GM23248 (cell line): Measurements from ENCODE around the gene SH3RF3. TPM values are rescaled to one million over a fixed set of nuclear protein-coding genes. Genes with fewer than 3 reads are reported as not detected.

ENCODE experiments used
- DNase-seq: peaks from one replicate; pipeline ENCODE4 v3.0.0-alpha.2; 2015
- H2AFZ ChIP-seq: fragments of 200-600 bp; sonication (generic); 2 replicates; pipeline ENCODE4 v1.6.1; 2016; ENCODE audit warnings: antibody characterized with exemption
- H3F3A ChIP-seq: fragments of 200-600 bp; sonication (generic); 2 replicates; pipeline ENCODE4 v1.6.1; 2016; ENCODE audit warnings: mild to moderate bottlenecking, antibody characterized with exemption, mixed run types; ENCODE audit not compliant: insufficient read depth
- H3K27ac ChIP-seq: fragments of 200-600 bp; sonication (generic); 2 replicates; pipeline ENCODE4 v1.5.1; 2016; ENCODE audit warnings: mild to moderate bottlenecking
- H3K27me3 ChIP-seq: fragments of 200-600 bp; sonication (generic); replicated peaks from 2 replicates; pipeline ENCODE4 v1.6.1; 2016; ENCODE audit warnings: mild to moderate bottlenecking; ENCODE audit not compliant: insufficient read depth
- H3K36me3 ChIP-seq: fragments of 200-600 bp; sonication (generic); 2 replicates; pipeline ENCODE4 v1.6.1; 2016; ENCODE audit warnings: low read depth, mild to moderate bottlenecking
- H3K4me1 ChIP-seq: fragments of 200-600 bp; sonication (generic); 2 replicates; pipeline ENCODE4 v1.6.1; 2016; ENCODE audit warnings: mild to moderate bottlenecking; ENCODE audit not compliant: insufficient read depth
- H3K4me2 ChIP-seq: fragments of 200-600 bp; sonication (generic); one replicate; pipeline ENCODE4 v1.6.1; 2016; ENCODE audit warnings: mild to moderate bottlenecking; ENCODE audit not compliant: unreplicated experiment
- H3K4me3 ChIP-seq: fragments of 200-600 bp; sonication (generic); 2 replicates; pipeline ENCODE4 v1.5.1; 2016; ENCODE audit warnings: mild to moderate bottlenecking
- H3K79me2 ChIP-seq: fragments of 200-600 bp; sonication (generic); 2 replicates; pipeline ENCODE4 v1.6.1; 2016; ENCODE audit warnings: mild to moderate bottlenecking; ENCODE audit not compliant: insufficient read depth
- H3K9ac ChIP-seq: fragments of 200-600 bp; sonication (generic); 2 replicates; pipeline ENCODE4 v1.6.1; 2016; ENCODE audit warnings: mild to moderate bottlenecking
- H3K9me2 ChIP-seq: fragments of 200-600 bp; sonication (generic); 2 replicates; pipeline ENCODE4 v1.6.1; 2016; ENCODE audit warnings: mixed run types, mild to moderate bottlenecking, moderate library complexity; ENCODE audit not compliant: insufficient read depth
- H3K9me3 ChIP-seq: fragments of 200-600 bp; sonication (generic); one replicate; pipeline ENCODE4 v1.6.1; 2017; ENCODE audit warnings: low read depth
- H4K20me1 ChIP-seq: fragments of 200-600 bp; sonication (generic); 2 replicates; pipeline ENCODE4 v1.6.0; 2016; ENCODE audit not compliant: insufficient read depth
- EZH2 ChIP-seq: fragments of 200-600 bp; sonication (generic); IDR thresholded peaks from 2 replicates; pipeline ENCODE4 v1.6.1; 2018; ENCODE audit warnings: antibody characterized with exemption, mild to moderate bottlenecking; ENCODE audit not compliant: insufficient read depth, poor library complexity, severe bottlenecking
- EZH2phosphoT487 ChIP-seq: fragments of 200-600 bp; sonication (generic); IDR thresholded peaks from 2 replicates; pipeline ENCODE4 v1.6.1; 2018; ENCODE audit warnings: antibody characterized with exemption, moderate library complexity, mild to moderate bottlenecking, low read depth; ENCODE audit not compliant: insufficient read depth
- WGBS, 2 experiments: methylation state at CpG; one replicate each; pipeline ENCODE4 v1.1.6; 2015 to 2017; ENCODE audit warnings: low lambda C conversion rate in 2 of 2, low coverage in 1 of 2; ENCODE audit errors: missing lambda C conversion rate in 2 of 2; 5-methylcytosine and 5-hydroxymethylcytosine counted together
- in situ Hi-C: fragments of 300-500 bp; cut with MboI; formaldehyde crosslinking; loops from 2 replicates; pipeline ENCODE4 v1.15.0; 2020
- polyA plus RNA-seq: library from polyadenylated mRNA; unstranded; fragments of >200 nt; fragmentation: Nextera tagmentation; extraction: Ambion mirVana; gene quantifications from 2 replicates; pipeline ENCODE4 v1.2.1, GENCODE V29; 2016
- total RNA-seq: library from RNA; depleted of rRNA; stranded (reverse); fragments of >200 nt; shearing (Covaris generic); gene quantifications from 2 replicates; pipeline ENCODE4 v1.2.3, GENCODE V29; 2014

Gene SH3RF3
- total and polyA plus RNA-seq, 2 experiments from 2014 or later = 1.5 to 5.2 TPM

GRCh38 chr2:109380502-109381326 lies 251.7 kb downstream of the SH3RF3 start:
- no peak for DNase-seq
- WGBS, 2 experiments = 88 to 90% methylated on average over 11 to 12 of the region's 12 CpGs

DNA sequence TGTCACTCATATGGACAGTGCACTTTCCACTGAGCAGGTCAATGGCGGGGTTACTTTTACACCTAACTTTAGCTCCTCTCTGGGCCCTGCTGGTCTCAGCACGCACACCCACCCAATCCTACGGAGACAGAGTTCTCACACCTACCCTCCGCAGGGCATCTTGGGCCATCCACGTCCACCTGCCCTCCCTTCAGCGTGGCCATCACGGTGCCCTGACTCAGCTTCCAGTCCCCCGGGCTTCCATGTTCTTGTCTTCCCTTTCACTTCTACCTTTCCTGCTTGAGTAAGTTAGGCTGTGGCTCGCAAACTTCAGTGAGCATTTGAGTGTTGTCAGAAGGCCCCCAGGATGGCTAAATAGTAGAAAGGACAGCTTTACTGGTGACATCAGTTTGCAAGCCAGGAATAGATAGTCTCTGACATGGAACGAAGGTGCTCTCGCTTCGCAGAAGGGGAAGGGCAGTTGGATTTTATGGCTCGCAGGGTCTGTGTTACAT lies 252.4 kb downstream of the SH3RF3 start:
- 96 to 98% methylated on average over 13 of the region's 13 CpGs for WGBS, 2 experiments
- H3K9me3 ChIP-seq = no peaks in the 10 kb centered on the region
- H3K4me3 ChIP-seq = no peak overlapping the region
- no peak for TF ChIP-seq EZH2
- TF ChIP-seq EZH2phosphoT487 = no peak
- H3K4me2 ChIP-seq = no peak overlapping the region
- H3K9ac ChIP-seq = no peak overlapping the region
- peaks cover 8% of the 10 kb centered on the region; the same call in 1 of the 2 replicates for H3K4me1 ChIP-seq
- no peaks in the 10 kb centered on the region for H3F3A ChIP-seq
- no peaks in the 10 kb centered on the region for H3K27me3 ChIP-seq
- no peaks in the 10 kb centered on the region for H3K36me3 ChIP-seq
- H2AFZ ChIP-seq = no peak overlapping the region
- no peak for DNase-seq
- H3K9me2 ChIP-seq = no peaks in the 10 kb centered on the region
- no peaks in the 10 kb centered on the region for H4K20me1 ChIP-seq
- H3K27ac ChIP-seq = no peak overlapping the region
- in situ Hi-C loops = no loop called here
- H3K79me2 ChIP-seq = no peaks in the 10 kb centered on the region

More at GRCh38 chr2:109380502-109381326, 251.7 kb downstream of the SH3RF3 start:
- Histone ChIP-seq H3F3A (no peaks in the 10 kb centered on the region), H3K79me2 (no peaks in the 10 kb centered on the region), H2AFZ (no peak overlapping the region), H3K9me2 (no peaks in the 10 kb centered on the region), H3K36me3 (no peaks in the 10 kb centered on the region), H3K27me3 (no peaks in the 10 kb centered on the region), H3K4me2 (no peak overlapping the region), H4K20me1 (no peaks in the 10 kb centered on the region), H3K27ac (no peak overlapping the region), H3K4me1 (peaks cover 8% of the 10 kb centered on the region; the same call in 1 of the 2 replicates), H3K9me3 (no peaks in the 10 kb centered on the region), H3K4me3 (no peak overlapping the region), H3K9ac (no peak overlapping the region)
- no peak for TF ChIP-seq EZH2phosphoT487
- in situ Hi-C loops = no loop called here

GRCh38 chr2:109382226-109382895 lies 253.4 kb downstream of the SH3RF3 start:
- no peak overlapping the region for H3K4me2 ChIP-seq
- H4K20me1 ChIP-seq = no peaks in the 10 kb centered on the region
- peaks cover 8% of the 10 kb centered on the region; the same call in 1 of the 2 replicates for H3K4me1 ChIP-seq
- no peak overlapping the region for H3K27ac ChIP-seq
- no peaks in the 10 kb centered on the region for H3K79me2 ChIP-seq
- DNase-seq = no peak
- H2AFZ ChIP-seq = no peak overlapping the region
- H3K9ac ChIP-seq = no peak overlapping the region
- in situ Hi-C loops = no loop called here
- 92 to 97% methylated on average over 9 of the region's 9 CpGs for WGBS, 2 experiments
- H3K36me3 ChIP-seq = no peaks in the 10 kb centered on the region
- H3K27me3 ChIP-seq = no peaks in the 10 kb centered on the region
- TF ChIP-seq EZH2 = no peak
- TF ChIP-seq EZH2phosphoT487 = no peak
- no peaks in the 10 kb centered on the region for H3K9me3 ChIP-seq
- H3K4me3 ChIP-seq = no peak overlapping the region
- no peaks in the 10 kb centered on the region for H3F3A ChIP-seq
- no peaks in the 10 kb centered on the region for H3K9me2 ChIP-seq

DNA sequence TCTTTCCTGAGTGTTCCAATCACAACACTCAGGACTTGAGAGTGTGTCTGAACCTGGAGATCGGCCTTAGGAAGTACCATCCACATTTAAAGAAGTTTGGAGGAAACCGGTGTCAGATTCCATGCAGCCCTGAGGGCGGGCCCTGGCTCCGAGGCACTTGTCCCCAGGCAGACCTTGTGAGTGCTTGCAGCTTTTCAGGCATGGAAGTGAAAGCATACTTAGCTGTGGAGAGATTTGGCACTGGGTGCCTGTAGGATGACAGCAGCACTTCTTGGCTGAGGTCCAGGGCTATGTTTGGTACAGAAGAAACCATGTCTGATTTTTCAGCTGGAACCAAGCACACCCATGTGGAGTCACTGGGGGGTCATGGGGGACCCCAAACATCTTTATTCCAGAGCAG lies 253.9 kb downstream of the SH3RF3 start:
- Histone ChIP-seq H3K4me1 (peaks cover 8% of the 10 kb centered on the region; the same call in 1 of the 2 replicates), H3K36me3 (no peaks in the 10 kb centered on the region), H3K4me3 (no peak overlapping the region), H3F3A (no peaks in the 10 kb centered on the region), H3K9me2 (no peaks in the 10 kb centered on the region), H3K27me3 (no peaks in the 10 kb centered on the region), H3K79me2 (no peaks in the 10 kb centered on the region), H3K4me2 (no peak overlapping the region), H2AFZ (no peak overlapping the region), H3K27ac (no peak overlapping the region), H4K20me1 (no peaks in the 10 kb centered on the region), H3K9ac (no peak overlapping the region), H3K9me3 (no peaks in the 10 kb centered on the region)
- in situ Hi-C loops = no loop called here
- TF ChIP-seq EZH2 (no peak), EZH2phosphoT487 (no peak)
- DNase-seq = peak; percentile 86
- WGBS, 2 experiments = 46 to 54% methylated on average over 4 of the region's 4 CpGs
